SK-N-SH (cell line): ENCODE data around the gene ARHGAP6. TPM values are rescaled to one million over a fixed set of nuclear protein-coding genes. Genes with fewer than 3 reads are reported as not detected.
"Not testable (repeated sequence)": the region's sequence is repeated elsewhere in the genome, so short reads cannot be mapped to it uniquely, and the experiment has no call there.

Experiments used
- CTCF ChIA-PET: fragments of 300-600, 350-600 bp; formaldehyde crosslinking; extraction: SDS; loops from one replicate; lab custom pipeline; 2021; lab: Yijun Ruan, JAX
- POLR2A ChIA-PET: fragments of 350-600 bp; sonication (Branson Sonifier 250); formaldehyde crosslinking; extraction: SDS; loops from one replicate; lab custom pipeline; 2020; ENCODE audit warnings: antibody characterized with exemption, inconsistent platforms; lab: Yijun Ruan, JAX
- DNase-seq: peaks from one replicate; pipeline ENCODE4 v3.0.0; 2012
- H2AFZ ChIP-seq: fragments of 200-600 bp; sonication (generic); 2 replicates; pipeline ENCODE4 v1.8.1; 2016; ENCODE audit warnings: antibody characterized with exemption, mild to moderate bottlenecking, low read depth
- H3F3A ChIP-seq: fragments of 200-600 bp; sonication (generic); replicated peaks from 2 replicates; pipeline ENCODE3; 2016; ENCODE audit warnings: antibody characterized with exemption, mild to moderate bottlenecking; ENCODE audit not compliant: insufficient read depth
- H3K27ac ChIP-seq, 2 experiments: fragments of 200-500 bp in 1 of 2; fragments of 200-600 bp in 1 of 2; sonication (Bioruptor generic) in 1 of 2; sonication (generic), shearing (Covaris generic) in 1 of 2; 2 replicates each; pipeline versions ENCODE4 v1.5.1 to v1.6.1; 2014 to 2016; ENCODE audit warnings: low read depth in 2 of 2, inconsistent platforms in 1 of 2, low read length in 1 of 2, mild to moderate bottlenecking in 1 of 2, mixed read lengths in 1 of 2
- H3K27me3 ChIP-seq: fragments of 200-600 bp; sonication (generic), shearing (Covaris generic); 2 replicates; pipeline ENCODE4 v1.6.1; 2016; ENCODE audit warnings: mixed run types; ENCODE audit not compliant: insufficient read depth
- H3K36me3 ChIP-seq, 2 experiments: fragments of 200-500 bp in 1 of 2; fragments of 200-600 bp in 1 of 2; sonication (Bioruptor generic) in 1 of 2; sonication (generic) in 1 of 2; replicated peaks in 1 of 2; 2 replicates each; pipeline versions ENCODE3 to v1.5.1; 2014 to 2016; ENCODE audit warnings: low read length in 1 of 2, mild to moderate bottlenecking in 1 of 2; ENCODE audit not compliant: insufficient read depth in 2 of 2, control insufficient read depth in 1 of 2
- H3K4me1 ChIP-seq, 2 experiments: fragments of 200-500 bp in 1 of 2; fragments of 200-600 bp in 1 of 2; sonication (Bioruptor generic) in 1 of 2; sonication (generic), shearing (Covaris generic) in 1 of 2; 2 replicates each; pipeline versions ENCODE4 v1.5.1 to v1.6.1; 2014 to 2016; ENCODE audit warnings: low read depth in 1 of 2, low read length in 1 of 2, mixed run types in 1 of 2; ENCODE audit not compliant: insufficient read depth in 2 of 2, control insufficient read depth in 1 of 2
- H3K4me2 ChIP-seq: fragments of 200-600 bp; sonication (generic), shearing (Covaris generic); 2 replicates; pipeline ENCODE4 v1.6.1; 2017; ENCODE audit warnings: mixed run types
- H3K4me3 ChIP-seq, 2 experiments: fragments of 200-500 bp in 1 of 2; fragments of 200-600 bp in 1 of 2; sonication (Bioruptor generic) in 1 of 2; sonication (generic), shearing (Covaris generic) in 1 of 2; 2 replicates each; pipeline versions ENCODE4 v1.5.1 to v1.8.1; 2014 to 2016; ENCODE audit warnings: low read depth in 2 of 2, inconsistent platforms in 1 of 2, low read length in 1 of 2, mild to moderate bottlenecking in 1 of 2, mixed read lengths in 1 of 2, moderate library complexity in 1 of 2
- H3K79me2 ChIP-seq: fragments of 200-600 bp; sonication (generic); 2 replicates; pipeline ENCODE4 v1.8.1; 2017; ENCODE audit warnings: mild to moderate bottlenecking; ENCODE audit not compliant: insufficient read depth
- H3K9ac ChIP-seq: fragments of 200-600 bp; sonication (generic); 2 replicates; pipeline ENCODE4 v1.6.1; 2017; ENCODE audit warnings: mixed run types
- H3K9me2 ChIP-seq: fragments of 200-600 bp; sonication (generic); 2 replicates; pipeline ENCODE4 v1.6.1; 2017; ENCODE audit warnings: mixed run types
- H3K9me3 ChIP-seq: fragments of 200-600 bp; sonication (generic); 2 replicates; pipeline ENCODE4 v1.6.1; 2017; ENCODE audit warnings: mixed run types, mild to moderate bottlenecking, moderate library complexity
- H4K20me1 ChIP-seq: fragments of 200-600 bp; sonication (generic); 2 replicates; pipeline ENCODE4 v1.6.1; 2017; ENCODE audit warnings: mild to moderate bottlenecking, mixed run types; ENCODE audit not compliant: insufficient read depth
- EP300 ChIP-seq, 2 experiments: IDR thresholded peaks; 2 replicates each; pipeline versions ENCODE4 v1.4.0 to v1.6.1; 2012; ENCODE audit warnings: borderline replicate concordance in 1 of 2, low read depth in 1 of 2, low read length in 1 of 2
- JUND ChIP-seq: IDR thresholded peaks from 2 replicates; pipeline ENCODE4 v1.4.0; 2012
- NFIC ChIP-seq: IDR thresholded peaks from 2 replicates; pipeline ENCODE4 v1.4.0; 2012; ENCODE audit warnings: borderline replicate concordance
- TCF12 ChIP-seq: IDR thresholded peaks from 2 replicates; pipeline ENCODE4 v1.4.0; 2012
- WGBS: methylation state at CpG from one replicate; pipeline ENCODE4 v1.1.6; 2017; ENCODE audit warnings: low lambda C conversion rate; 5-methylcytosine and 5-hydroxymethylcytosine counted together
- polyA plus RNA-seq, 3 experiments: library from polyadenylated mRNA; depleted of rRNA; stranded (reverse); fragments of >200 nt; gene quantifications; 2 replicates each; pipeline ENCODE4 v1.2.3, GENCODE V29; 2012
- TF ChIP-seq, protein P1 (sequence below): fragments of 200-600 bp; sonication (generic); IDR thresholded peaks from 2 replicates; pipeline ENCODE4 v1.6.1; 2017; ENCODE audit warnings: antibody characterized with exemption, mild to moderate bottlenecking, moderate library complexity

The ARHGAP6 gene
- polyA plus RNA-seq, 1 of the 3 experiments (the other 2 are of a cell fraction) = 0.16 TPM

DNA sequence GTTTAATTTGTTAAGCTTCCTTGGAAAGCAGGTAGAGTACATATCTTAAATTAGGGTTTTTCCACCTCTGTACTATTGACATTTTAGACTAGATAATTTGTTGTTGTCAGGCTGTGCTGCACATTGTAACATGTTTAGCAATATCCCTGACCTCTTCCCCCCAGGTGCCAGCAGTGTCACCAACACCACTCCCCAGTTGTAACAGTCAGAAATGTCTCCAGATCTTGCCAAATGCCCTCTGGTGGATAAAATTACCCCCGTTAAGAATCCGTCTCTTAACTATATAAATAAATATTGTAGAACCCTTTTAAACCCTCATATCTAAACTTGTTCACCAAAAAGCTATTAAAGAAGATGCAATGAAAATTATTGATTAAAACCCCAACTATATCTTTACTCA is 161.5 kb downstream of the ARHGAP6 start:
- H4K20me1 ChIP-seq = no peaks in the 10 kb centered on the region
- 17% methylated on average over 2 of the region's 2 CpGs for WGBS
- H2AFZ ChIP-seq = no peak overlapping the region
- DNase-seq = no peak
- no peaks in the 10 kb centered on the region for H3F3A ChIP-seq
- H3K9ac ChIP-seq = no peak overlapping the region
- POLR2A ChIA-PET = no interaction called here
- no peak overlapping the region for H3K4me2 ChIP-seq
- H3K27me3 ChIP-seq = no peaks in the 10 kb centered on the region
- H3K79me2 ChIP-seq = no peaks in the 10 kb centered on the region
- H3K4me3 ChIP-seq = no peak overlapping the region
- no peaks in the 10 kb centered on the region for H3K36me3 ChIP-seq
- H3K4me1 ChIP-seq = no peaks in the 10 kb centered on the region; a peak in 1 of 4 replicates
- no peak overlapping the region for H3K27ac ChIP-seq
- CTCF ChIA-PET = no interaction called here
- no peaks in the 10 kb centered on the region for H3K9me2 ChIP-seq
- no peaks in the 10 kb centered on the region for H3K9me3 ChIP-seq
- no peak for TF ChIP-seq EP300 (IDR thresholded peaks at IDR 0.05; ENCODE audit: borderline replicate concordance in 1 of 2, low read depth in 1 of 2, low read length in 1 of 2)
- TF ChIP-seq, protein P1, sequence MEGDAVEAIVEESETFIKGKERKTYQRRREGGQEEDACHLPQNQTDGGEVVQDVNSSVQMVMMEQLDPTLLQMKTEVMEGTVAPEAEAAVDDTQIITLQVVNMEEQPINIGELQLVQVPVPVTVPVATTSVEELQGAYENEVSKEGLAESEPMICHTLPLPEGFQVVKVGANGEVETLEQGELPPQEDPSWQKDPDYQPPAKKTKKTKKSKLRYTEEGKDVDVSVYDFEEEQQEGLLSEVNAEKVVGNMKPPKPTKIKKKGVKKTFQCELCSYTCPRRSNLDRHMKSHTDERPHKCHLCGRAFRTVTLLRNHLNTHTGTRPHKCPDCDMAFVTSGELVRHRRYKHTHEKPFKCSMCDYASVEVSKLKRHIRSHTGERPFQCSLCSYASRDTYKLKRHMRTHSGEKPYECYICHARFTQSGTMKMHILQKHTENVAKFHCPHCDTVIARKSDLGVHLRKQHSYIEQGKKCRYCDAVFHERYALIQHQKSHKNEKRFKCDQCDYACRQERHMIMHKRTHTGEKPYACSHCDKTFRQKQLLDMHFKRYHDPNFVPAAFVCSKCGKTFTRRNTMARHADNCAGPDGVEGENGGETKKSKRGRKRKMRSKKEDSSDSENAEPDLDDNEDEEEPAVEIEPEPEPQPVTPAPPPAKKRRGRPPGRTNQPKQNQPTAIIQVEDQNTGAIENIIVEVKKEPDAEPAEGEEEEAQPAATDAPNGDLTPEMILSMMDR = peak; percentile 15; the same call in 1 of the 2 replicates
- TF ChIP-seq, all 33 proteins: peak for 1

GRCh38 chrX:11499076-11500044 is 166.4 kb downstream of the ARHGAP6 start:
- WGBS = 13% methylated on average over 5 of the region's 5 CpGs
- Histone ChIP-seq H3K4me3 (no peak overlapping the region), H3K9me3 (no peaks in the 10 kb centered on the region), H3K79me2 (no peaks in the 10 kb centered on the region), H2AFZ (peak overlapping the region; percentile 32; the same call in 1 of the 2 replicates), H3K27ac (peak overlapping the region in 1 of 2 experiments; percentile 21; a peak in 2 of 4 replicates), H3K27me3 (no peaks in the 10 kb centered on the region), H4K20me1 (no peaks in the 10 kb centered on the region), H3K9me2 (no peaks in the 10 kb centered on the region), H3K4me1 (no peaks in the 10 kb centered on the region; a peak in 1 of 4 replicates), H3K4me2 (no peak overlapping the region), H3K9ac (no peak overlapping the region), H3K36me3 (no peaks in the 10 kb centered on the region), H3F3A (no peaks in the 10 kb centered on the region)
- no peak for DNase-seq
- ChIA-PET POLR2A (no interaction called here), CTCF (no interaction called here)
- TF ChIP-seq TCF12 (peak; percentile 8; the same call in 1 of the 2 replicates), NFIC (peak; percentile 68), JUND (no peak)

DNA sequence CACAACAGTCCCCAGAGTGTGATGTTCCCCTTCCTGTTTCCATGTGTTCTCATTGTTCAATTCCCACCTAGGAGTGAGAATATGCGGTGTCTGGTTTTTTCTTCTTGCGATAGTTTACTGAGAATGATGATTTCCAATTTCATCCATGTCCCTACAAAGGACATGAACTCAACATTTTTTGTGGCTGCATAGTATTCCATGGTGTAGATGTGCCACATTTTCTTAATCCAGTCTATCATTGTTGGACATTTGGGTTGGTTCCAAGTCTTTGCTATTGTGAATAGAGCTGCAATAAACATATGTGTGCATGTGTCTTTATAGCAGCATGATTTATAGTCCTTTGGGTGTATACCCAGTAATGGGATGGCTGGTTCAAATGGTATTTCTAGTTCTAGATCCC is 174.3 kb downstream of the ARHGAP6 start:
- H3K9ac ChIP-seq, H3K9me2 ChIP-seq, H3K4me3 ChIP-seq, H3K79me2 ChIP-seq, H3K4me2 ChIP-seq, H3F3A ChIP-seq, POLR2A ChIA-PET, H3K27me3 ChIP-seq, DNase-seq, H2AFZ ChIP-seq, H4K20me1 ChIP-seq, H3K9me3 ChIP-seq, H3K4me1 ChIP-seq, H3K27ac ChIP-seq, H3K36me3 ChIP-seq, CTCF ChIA-PET: not testable (repeated sequence)
- WGBS = 39% methylated on average over 2 of the region's 2 CpGs
